NCI-H2227 (cell line): ENCODE results near the gene PTCD2.

Experiments used
- DNase-seq: peaks from one replicate; lab custom pipeline; 2025; ENCODE audit not compliant: unreplicated experiment; lab: John Stamatoyannopoulos, UW

Gene PTCD2

GRCh38 chr5:72410688-72411295 lies 90.6 kb downstream of the PTCD2 start:
- no peak for DNase-seq

- DNase-seq, result no peak
These were observed 92.3 kb downstream of the PTCD2 start for GRCh38 chr5:72412283-72413055.

GRCh38 chr5:72415616-72416325 lies 95.6 kb downstream of the PTCD2 start:
- no peak for DNase-seq

GRCh38 chr5:72417333-72418062 lies 97.3 kb downstream of the PTCD2 start:
- no peak for DNase-seq
